GM21381 (cell line): Measurements from ENCODE around the gene PACS2.

Source experiments
- ATAC-seq: cut with Tn5 transposase; IDR thresholded peaks from one replicate; pipeline ENCODE4 v1.9.1; 2021; ENCODE audit warnings: mild to moderate bottlenecking, moderate library complexity; ENCODE audit not compliant: unreplicated experiment

The PACS2 gene

GRCh38 chr14:105436891-105437722 lies 122.6 kb downstream of the PACS2 start:
- ATAC-seq, result no peak

DNA sequence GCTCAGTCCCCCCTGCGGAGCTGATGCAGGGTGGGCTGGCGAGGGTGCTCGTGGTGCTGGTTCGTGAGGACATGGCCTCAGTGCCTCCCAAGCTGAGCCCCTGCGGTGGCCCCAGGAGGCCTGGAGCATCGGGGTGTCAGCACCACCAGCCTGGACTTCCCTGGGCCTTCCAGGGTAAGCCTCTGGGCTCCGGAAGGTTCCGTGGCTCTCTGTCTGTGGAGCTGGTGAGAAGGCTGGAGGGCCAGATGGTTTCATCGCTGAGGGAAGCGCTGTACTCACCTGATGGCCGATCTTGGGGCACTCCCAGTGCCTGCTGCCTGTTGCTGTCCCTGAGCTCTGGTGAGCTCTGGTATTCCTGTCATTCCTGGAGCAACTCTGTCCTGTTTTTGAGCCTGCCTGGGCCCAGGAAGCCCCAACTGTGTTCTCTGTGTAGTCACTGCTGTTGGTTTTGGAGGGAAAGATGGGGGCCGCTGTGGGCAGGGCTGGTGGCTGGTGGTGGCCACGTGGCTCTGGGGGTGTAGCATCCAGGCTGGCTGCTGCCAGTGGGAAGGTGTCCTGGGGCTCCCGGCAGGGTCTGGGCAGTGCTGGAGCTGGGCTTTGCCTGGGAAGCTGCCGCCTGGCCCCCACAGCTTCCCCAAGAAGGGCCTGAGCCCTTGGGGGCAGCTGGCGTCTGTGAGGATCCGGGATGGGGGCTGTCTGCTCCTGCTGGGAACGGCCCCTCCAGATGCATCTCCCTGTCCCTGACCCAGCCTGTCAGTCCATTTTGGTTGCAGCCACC lies 123.4 kb downstream of the PACS2 start:
- no peak for ATAC-seq

DNA sequence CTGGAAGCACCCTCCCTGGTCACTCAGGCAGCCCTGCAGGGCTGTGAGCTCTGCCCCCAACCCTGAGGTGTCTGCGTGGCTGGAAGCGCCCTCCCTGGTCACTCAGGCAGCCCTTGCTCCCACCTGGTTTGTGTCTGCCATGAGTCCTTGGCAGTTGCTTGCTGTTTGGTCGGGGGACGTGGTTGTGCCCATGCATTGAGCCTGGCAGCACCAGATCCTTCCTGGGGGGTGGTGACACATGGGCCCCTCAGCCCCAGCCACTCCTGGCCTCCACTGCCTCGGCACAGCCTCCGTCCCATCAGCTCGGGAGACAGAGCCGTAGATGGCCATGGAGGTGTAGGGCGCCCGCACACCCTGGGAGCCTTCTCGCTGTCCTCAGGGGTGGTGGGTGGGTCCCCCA lies 124.6 kb downstream of the PACS2 start:
- ATAC-seq, result no peak

- ATAC-seq, result no peak
These were observed 125.4 kb downstream of the PACS2 start for GRCh38 chr14:105439710-105440553.

GRCh38 chr14:105440554-105440900 lies 126.0 kb downstream of the PACS2 start:
- no peak for ATAC-seq

DNA sequence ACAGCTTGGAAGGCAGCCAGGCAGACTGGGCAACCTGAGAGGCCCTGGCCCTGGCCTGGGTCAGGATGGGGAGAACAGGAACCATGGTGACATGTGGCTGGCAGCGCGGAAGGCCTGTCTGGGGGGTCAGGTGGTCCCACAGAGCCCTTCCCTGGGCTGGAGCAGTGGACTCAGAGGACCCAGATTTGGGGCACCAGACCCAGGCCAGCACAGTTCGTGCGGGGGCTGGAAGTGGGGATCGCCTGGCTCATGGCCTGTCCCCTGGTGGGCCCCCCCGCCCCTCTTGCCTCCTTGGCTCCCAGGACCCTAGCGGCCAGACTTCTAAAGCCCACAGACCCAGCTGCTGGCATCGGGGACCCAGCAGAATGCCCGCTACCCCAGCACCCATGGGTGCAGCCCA lies 126.4 kb downstream of the PACS2 start:
- no peak for ATAC-seq

GRCh38 chr14:105442125-105442524 lies 127.6 kb downstream of the PACS2 start:
- ATAC-seq, result no peak

DNA sequence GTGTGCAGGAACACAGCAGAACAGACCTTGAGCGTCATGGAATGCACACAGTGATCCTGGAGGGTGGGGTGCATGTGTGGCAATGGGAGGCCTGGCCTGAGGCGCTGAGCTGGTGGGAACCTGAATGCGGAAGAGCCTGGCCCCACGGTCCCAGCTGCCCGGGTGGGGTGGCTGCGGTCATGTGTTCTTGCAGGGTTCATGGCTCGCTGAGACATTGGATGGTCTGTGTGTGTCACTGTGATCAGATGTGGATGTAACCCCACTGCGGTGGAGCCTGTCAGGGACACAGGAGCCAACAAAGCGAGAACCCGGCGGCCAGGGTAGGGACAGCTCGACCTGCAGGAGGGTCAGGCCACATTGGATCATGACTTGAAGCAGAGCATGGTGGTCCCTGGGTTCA lies 128.3 kb downstream of the PACS2 start:
- ATAC-seq, result no peak

DNA sequence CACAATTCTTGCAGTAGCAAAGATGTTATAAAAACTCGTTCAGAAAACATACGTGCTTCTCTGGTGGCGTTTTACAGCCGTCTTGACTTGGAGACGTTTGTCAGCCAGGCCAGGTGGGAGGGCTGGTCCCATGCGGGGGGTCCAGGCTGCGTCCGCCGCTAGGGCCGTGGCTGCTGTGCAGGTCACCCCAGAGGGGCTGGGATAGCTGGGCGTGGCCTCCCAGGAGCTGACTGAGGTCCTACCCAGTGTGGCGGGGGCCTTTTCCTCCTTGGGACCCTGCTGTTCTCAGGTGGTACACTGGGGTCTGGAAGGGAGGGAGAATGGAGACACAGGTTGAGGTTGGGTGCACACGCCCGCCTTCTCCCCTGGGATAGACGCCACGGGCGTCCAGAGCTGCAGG lies 130.3 kb downstream of the PACS2 start:
- ATAC-seq, result no peak

DNA sequence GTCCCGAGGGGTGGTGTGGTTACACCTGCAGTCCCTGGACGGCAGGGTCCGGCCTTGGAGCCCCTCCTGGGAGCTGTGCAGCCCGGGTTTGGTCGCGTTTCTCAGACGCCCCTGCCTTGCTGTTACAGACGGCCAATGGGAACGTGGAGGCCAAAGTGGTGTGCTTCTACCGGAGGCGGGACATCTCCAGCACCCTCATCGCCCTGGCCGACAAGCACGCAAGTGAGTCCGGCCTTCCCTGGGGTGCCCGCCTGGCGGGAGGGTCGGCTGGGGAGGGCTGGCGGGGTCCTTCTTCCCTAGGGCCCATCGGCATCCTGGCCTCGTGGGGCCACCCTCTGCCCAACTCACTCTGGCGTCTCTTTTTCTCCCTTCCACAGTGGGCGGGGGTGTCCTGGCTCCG lies 130.7 kb downstream of the PACS2 start:
- no peak for ATAC-seq

DNA sequence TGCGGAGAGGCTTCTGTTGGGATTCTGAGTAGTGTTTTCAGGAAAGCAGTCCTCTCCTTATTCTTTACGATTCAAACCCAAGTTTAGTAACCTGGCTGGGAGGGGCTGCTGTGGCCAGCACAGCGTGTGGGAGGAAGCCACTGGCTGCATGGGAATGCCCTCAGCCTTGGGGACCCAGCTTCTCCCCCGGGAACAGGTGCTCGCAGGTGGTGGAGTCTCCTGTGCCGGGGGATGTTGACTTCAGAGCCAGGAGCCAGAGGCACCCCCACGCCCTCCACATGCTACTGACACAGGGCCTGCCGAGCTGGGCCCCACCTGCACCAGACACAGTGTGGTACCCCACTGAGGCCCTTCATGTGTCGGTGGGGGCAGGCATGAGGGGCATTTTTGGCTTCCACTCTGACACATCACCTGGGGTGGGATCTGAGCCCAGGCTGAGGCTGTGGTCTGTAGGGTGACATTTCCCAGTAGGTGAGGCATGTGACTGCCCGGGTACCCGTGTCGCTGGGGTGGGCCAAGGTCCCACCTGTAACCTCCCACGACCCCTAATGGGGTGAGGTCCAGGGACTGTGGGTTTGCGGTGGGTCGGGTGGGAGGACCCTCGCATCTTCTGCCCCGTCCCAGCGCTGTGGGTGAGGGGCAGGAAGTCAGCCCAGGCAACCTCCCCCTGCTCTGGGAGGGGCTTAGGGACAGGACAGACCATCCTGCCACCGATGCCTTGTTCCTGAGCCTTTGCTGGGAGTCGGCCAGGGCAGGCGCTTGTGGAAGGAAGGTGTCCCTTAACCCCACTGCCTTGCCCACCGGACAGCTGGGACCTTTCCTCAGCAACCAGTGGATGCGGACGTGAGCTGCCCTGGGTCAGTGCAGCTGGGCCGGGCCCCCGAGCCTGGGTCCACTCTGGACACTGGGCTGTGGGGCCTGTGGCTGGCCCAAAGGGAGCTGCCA lies 131.6 kb downstream of the PACS2 start:
- ATAC-seq, result no peak

DNA sequence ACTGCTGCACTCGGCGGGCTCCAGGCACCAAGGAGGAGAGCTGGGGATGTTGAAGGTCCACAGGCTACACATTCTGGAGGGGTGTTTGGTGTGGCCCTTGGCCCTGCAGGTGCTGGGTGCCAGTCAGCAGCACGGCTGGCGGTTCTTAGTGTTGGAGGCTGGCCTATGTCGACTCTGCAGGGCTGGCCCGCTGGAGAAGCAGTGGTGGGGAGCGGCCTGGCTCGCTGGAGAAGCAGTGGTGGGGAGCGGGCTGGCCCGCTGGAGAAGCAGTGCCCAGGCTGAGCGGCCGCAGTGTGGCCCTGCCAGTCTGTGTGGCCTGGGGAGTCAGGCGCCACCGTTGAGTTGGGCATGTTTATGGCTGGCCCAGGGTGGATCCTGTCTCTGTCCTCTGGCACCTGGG lies 132.4 kb downstream of the PACS2 start:
- ATAC-seq, result no peak
